ENCODE results near the gene RAB11FIP4.

Gene RAB11FIP4

GRCh38 chr17:31488264-31488981 lies 96.9 kb downstream of the RAB11FIP4 start:
- DNase-seq: no peak

- DNase-seq: no peak
These were observed 97.5 kb downstream of the RAB11FIP4 start for GRCh38 chr17:31488982-31489294.

GRCh38 chr17:31489295-31490018 lies 98.0 kb downstream of the RAB11FIP4 start:
- DNase-seq: no peak

- no peak for DNase-seq
These were observed 98.7 kb downstream of the RAB11FIP4 start for GRCh38 chr17:31490019-31490650.

GRCh38 chr17:31490671-31491375 lies 99.3 kb downstream of the RAB11FIP4 start:
- no peak for DNase-seq

- no peak for DNase-seq
These were observed 100.1 kb downstream of the RAB11FIP4 start for GRCh38 chr17:31491376-31492131.

GRCh38 chr17:31492206-31492605 lies 100.7 kb downstream of the RAB11FIP4 start:
- no peak for DNase-seq

GRCh38 chr17:31492880-31493655 lies 101.6 kb downstream of the RAB11FIP4 start:
- DNase-seq: peak; percentile 57

- DNase-seq: no peak
These were observed 102.2 kb downstream of the RAB11FIP4 start for GRCh38 chr17:31493656-31494155.

GRCh38 chr17:31494259-31495021 lies 103.0 kb downstream of the RAB11FIP4 start:
- peak; percentile 84 for DNase-seq

- no peak for DNase-seq
These were observed 103.8 kb downstream of the RAB11FIP4 start for GRCh38 chr17:31495022-31495885.

GRCh38 chr17:31496097-31496496 lies 104.6 kb downstream of the RAB11FIP4 start:
- DNase-seq: no peak

GRCh38 chr17:31496601-31497000 lies 105.1 kb downstream of the RAB11FIP4 start:
- no peak for DNase-seq

- no peak for DNase-seq
These were observed 106.0 kb downstream of the RAB11FIP4 start for GRCh38 chr17:31497431-31497830.

- no peak for DNase-seq
These were observed 106.7 kb downstream of the RAB11FIP4 start for GRCh38 chr17:31497994-31498826.

GRCh38 chr17:31499771-31500554 lies 108.5 kb downstream of the RAB11FIP4 start:
- DNase-seq: no peak

- no peak for DNase-seq
These were observed 115.0 kb downstream of the RAB11FIP4 start for GRCh38 chr17:31506517-31506916.
